ENCODE data around the gene ST8SIA3. TPM values are rescaled to one million over a fixed set of nuclear protein-coding genes. Genes with fewer than 3 reads are reported as not detected.

The ST8SIA3 gene
- total RNA-seq, 6 donors from 2014 or later: under 0.01 TPM; not detected in 5

- H3K4me1 ChIP-seq: no peaks in the 10 kb centered on the region
- 41 to 51% methylated on average over 5 of the region's 5 CpGs for WGBS, 2 donors
- TF ChIP-seq POLR2AphosphoS5 (IDR thresholded peaks at IDR 0.05) (no peak), EP300 (IDR thresholded peaks at IDR 0.05) (no peak), POLR2A (IDR thresholded peaks at IDR 0.05) (no peak)
- TF ChIP-seq, protein P1, sequence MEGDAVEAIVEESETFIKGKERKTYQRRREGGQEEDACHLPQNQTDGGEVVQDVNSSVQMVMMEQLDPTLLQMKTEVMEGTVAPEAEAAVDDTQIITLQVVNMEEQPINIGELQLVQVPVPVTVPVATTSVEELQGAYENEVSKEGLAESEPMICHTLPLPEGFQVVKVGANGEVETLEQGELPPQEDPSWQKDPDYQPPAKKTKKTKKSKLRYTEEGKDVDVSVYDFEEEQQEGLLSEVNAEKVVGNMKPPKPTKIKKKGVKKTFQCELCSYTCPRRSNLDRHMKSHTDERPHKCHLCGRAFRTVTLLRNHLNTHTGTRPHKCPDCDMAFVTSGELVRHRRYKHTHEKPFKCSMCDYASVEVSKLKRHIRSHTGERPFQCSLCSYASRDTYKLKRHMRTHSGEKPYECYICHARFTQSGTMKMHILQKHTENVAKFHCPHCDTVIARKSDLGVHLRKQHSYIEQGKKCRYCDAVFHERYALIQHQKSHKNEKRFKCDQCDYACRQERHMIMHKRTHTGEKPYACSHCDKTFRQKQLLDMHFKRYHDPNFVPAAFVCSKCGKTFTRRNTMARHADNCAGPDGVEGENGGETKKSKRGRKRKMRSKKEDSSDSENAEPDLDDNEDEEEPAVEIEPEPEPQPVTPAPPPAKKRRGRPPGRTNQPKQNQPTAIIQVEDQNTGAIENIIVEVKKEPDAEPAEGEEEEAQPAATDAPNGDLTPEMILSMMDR (IDR thresholded peaks at IDR 0.05): no peak
- ATAC-seq (ENCODE audit: low FRiP score in 2 of 2) (peak in 1 of 2 donors; percentile 56), DNase-seq (no peak)
- H3K9me3 ChIP-seq: no peaks in the 10 kb centered on the region
- no peaks in the 10 kb centered on the region for H3K36me3 ChIP-seq
- H3K27ac ChIP-seq: no peak overlapping the region
- no peaks in the 10 kb centered on the region for H3K27me3 ChIP-seq
- no peak overlapping the region for H3K4me3 ChIP-seq
Observed at GRCh38 chr18:57333940-57334339, 18.4 kb upstream of the ST8SIA3 start.

DNA sequence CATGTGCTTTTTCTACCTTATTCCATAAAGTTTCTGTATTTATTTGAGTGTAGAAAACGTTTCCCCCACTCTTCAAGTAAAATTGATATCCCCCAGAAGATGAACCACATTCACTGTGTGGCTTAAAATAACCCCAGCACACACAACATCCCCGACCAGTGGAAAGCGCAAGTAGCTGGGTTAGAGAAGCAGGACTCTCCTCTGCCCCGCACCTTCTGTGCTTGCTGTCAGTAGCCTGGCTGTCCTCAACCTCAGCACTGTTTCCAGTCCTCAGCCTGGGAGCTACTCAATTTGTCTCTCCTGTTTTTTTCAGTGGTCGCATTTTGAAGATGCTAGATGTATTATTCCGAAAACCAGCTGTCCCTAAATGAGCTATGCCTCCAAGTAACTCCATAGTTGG lies 18.0 kb upstream of the ST8SIA3 start:
- Histone ChIP-seq H3K27me3 (no peaks in the 10 kb centered on the region), H3K4me3 (no peak overlapping the region), H3K9me3 (no peaks in the 10 kb centered on the region), H3K27ac (no peak overlapping the region), H3K4me1 (no peaks in the 10 kb centered on the region), H3K36me3 (no peaks in the 10 kb centered on the region)
- ATAC-seq (ENCODE audit: low FRiP score in 2 of 2) (no peak), DNase-seq (no peak)
- WGBS, 2 donors: 67 to 74% methylated on average over 6 of the region's 6 CpGs
- TF ChIP-seq, protein P1 (IDR thresholded peaks at IDR 0.05): no peak
- no peak for TF ChIP-seq POLR2A (IDR thresholded peaks at IDR 0.05)
- TF ChIP-seq EP300 (IDR thresholded peaks at IDR 0.05): no peak
- no peak for TF ChIP-seq POLR2AphosphoS5 (IDR thresholded peaks at IDR 0.05)

DNA sequence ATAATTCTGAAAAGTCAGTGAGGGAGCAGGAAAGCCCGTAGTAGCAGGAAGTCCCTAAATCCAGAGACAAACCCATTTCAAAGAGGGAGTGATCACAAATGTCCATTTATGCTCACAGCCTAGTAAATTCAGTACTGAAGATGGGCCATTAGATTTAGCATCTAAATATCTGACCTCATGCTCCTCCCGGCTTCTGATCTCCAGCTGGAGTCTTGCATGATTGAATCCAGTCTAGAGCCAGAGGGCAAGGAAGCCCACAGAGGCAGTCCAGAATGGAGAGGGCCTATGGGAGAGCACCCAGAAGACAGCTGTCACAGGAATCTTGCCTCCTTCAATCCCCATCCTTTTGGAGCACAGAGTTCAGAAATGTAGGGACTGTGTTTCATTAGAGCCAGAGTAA lies 16.0 kb upstream of the ST8SIA3 start:
- H3K36me3 ChIP-seq: no peaks in the 10 kb centered on the region
- DNase-seq (no peak), ATAC-seq (ENCODE audit: low FRiP score in 2 of 2) (no peak)
- H3K9me3 ChIP-seq: no peaks in the 10 kb centered on the region
- no peak overlapping the region for H3K27ac ChIP-seq
- no peaks in the 10 kb centered on the region for H3K27me3 ChIP-seq
- TF ChIP-seq POLR2A (IDR thresholded peaks at IDR 0.05): no peak
- no peaks in the 10 kb centered on the region for H3K4me1 ChIP-seq
- H3K4me3 ChIP-seq: no peak overlapping the region
- 75 to 81% methylated on average over 2 of the region's 2 CpGs for WGBS, 2 donors

DNA sequence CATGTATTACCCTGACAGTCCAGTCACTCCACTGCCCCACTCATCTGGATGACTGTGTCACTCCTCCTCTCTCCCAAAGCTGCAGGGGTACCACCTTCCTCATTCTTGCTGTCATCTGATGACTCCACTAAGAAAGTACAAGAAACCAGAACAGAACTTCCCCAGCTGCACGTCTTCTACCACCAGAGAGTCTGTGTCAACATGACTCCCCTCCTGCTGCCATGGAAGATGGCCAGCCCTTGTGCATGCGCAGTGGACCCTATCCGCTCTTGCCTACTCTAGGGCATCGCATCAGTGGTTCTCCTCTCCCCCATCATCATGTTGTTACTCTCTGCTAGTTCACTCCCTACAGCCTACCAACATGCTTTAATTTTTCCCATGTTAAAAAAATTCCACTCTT lies 14.5 kb upstream of the ST8SIA3 start:
- no peak overlapping the region for H3K27ac ChIP-seq
- no peaks in the 10 kb centered on the region for H3K27me3 ChIP-seq
- no peak for ATAC-seq (ENCODE audit: low FRiP score in 2 of 2)
- no peaks in the 10 kb centered on the region for H3K9me3 ChIP-seq
- TF ChIP-seq POLR2AphosphoS5 (IDR thresholded peaks at IDR 0.05) (no peak), EP300 (IDR thresholded peaks at IDR 0.05) (no peak), POLR2A (IDR thresholded peaks at IDR 0.05) (no peak)
- TF ChIP-seq, protein P1 (IDR thresholded peaks at IDR 0.05): no peak
- WGBS, 2 donors: 77 to 85% methylated on average over 4 of the region's 4 CpGs
- H3K36me3 ChIP-seq: no peaks in the 10 kb centered on the region
- no peak overlapping the region for H3K4me3 ChIP-seq
- no peaks in the 10 kb centered on the region for H3K4me1 ChIP-seq
- DNase-seq: no peak

- 60 to 70% methylated on average over 1 of the region's 1 CpG for WGBS, 2 donors
- DNase-seq: no peak
- no peak for ATAC-seq (ENCODE audit: low FRiP score in 2 of 2)
- Histone ChIP-seq H3K36me3 (no peaks in the 10 kb centered on the region), H3K9me3 (no peaks in the 10 kb centered on the region), H3K4me1 (no peaks in the 10 kb centered on the region), H3K27me3 (no peaks in the 10 kb centered on the region), H3K27ac (no peak overlapping the region), H3K4me3 (no peak overlapping the region)
- TF ChIP-seq, protein P1 (IDR thresholded peaks at IDR 0.05): no peak
- TF ChIP-seq POLR2AphosphoS5 (IDR thresholded peaks at IDR 0.05) (no peak), POLR2A (IDR thresholded peaks at IDR 0.05) (no peak), EP300 (IDR thresholded peaks at IDR 0.05) (no peak)
Observed at GRCh38 chr18:57343833-57344232, 8.5 kb upstream of the ST8SIA3 start.

Measured in upper lobe of left lung (tissue), 6 donors.